A549 (cell line): ENCODE results near the gene ETV3L. TPM values are rescaled to one million over a fixed set of nuclear protein-coding genes. Genes with fewer than 3 reads are reported as not detected.

Experiments
- ATAC-seq, 2 experiments: fragments of 200-7000 bp in 1 of 2; fragments of >200 bp in 1 of 2; cut with Nextera tagmentation in 1 of 2; cut with Tn5 transposase in 1 of 2; 3 replicates each; pipeline versions ENCODE4 v1.8.0 to v1.9.1; 2018 to 2020; ENCODE audit warnings: mild to moderate bottlenecking in 1 of 2, moderate library complexity in 1 of 2
- CTCF ChIA-PET: fragments of 300-600 bp; sonication (Branson Sonifier 250); formaldehyde crosslinking; extraction: SDS; loops from one replicate; lab custom pipeline; 2021; ENCODE audit warnings: antibody characterized with exemption, inconsistent platforms; lab: Yijun Ruan, JAX
- POLR2A ChIA-PET: fragments of 350-600 bp; formaldehyde crosslinking; extraction: SDS; loops from one replicate; lab custom pipeline; 2021; ENCODE audit warnings: antibody characterized with exemption, inconsistent platforms; lab: Yijun Ruan, JAX
- DNase-seq, 2 experiments: peaks; one replicate each; pipeline versions ENCODE4 v3.0.0 to v3.0.0-alpha.2; 2011 to 2016; ENCODE audit warnings: low read depth in 1 of 2, low spot score in 1 of 2
- FAIRE-seq: peaks from 2 replicates; lab custom pipeline; 2011; peaks lifted over from hg19 to GRCh38; lab: Jason Lieb, UNC
- H3K27ac ChIP-seq, 2 experiments: fragments of >200 bp; sonication (Bioruptor Twin); formaldehyde crosslinking; 3 replicates each; pipeline ENCODE4 v1.5.1; 2016 to 2017
- H3K4me1 ChIP-seq: fragments of >200 bp; sonication (Bioruptor Twin); formaldehyde crosslinking; 3 replicates; pipeline ENCODE4 v1.6.1; 2016
- H3K4me2 ChIP-seq: fragments of >200 bp; sonication (Bioruptor Twin); formaldehyde crosslinking; 3 replicates; pipeline ENCODE4 v1.6.1; 2016
- H3K4me3 ChIP-seq: fragments of >200 bp; sonication (Bioruptor Twin); formaldehyde crosslinking; 3 replicates; pipeline ENCODE4 v1.5.1; 2016
- H3K9me3 ChIP-seq: fragments of >200 bp; sonication (Bioruptor Twin); formaldehyde crosslinking; 3 replicates; pipeline ENCODE4 v1.6.1; 2016
- ATOH8 ChIP-seq: fragments of 250-450 bp; sonication (Bioruptor Pico); IDR thresholded peaks from 2 replicates; pipeline ENCODE4 v1.5.0; 2020; ENCODE audit warnings: low read depth, mild to moderate bottlenecking, moderate library complexity
- BHLHE40 ChIP-seq: IDR thresholded peaks from 2 replicates; pipeline ENCODE4 v1.6.1; 2012; ENCODE audit warnings: low read depth, low read length, inconsistent platforms
- CBX2 ChIP-seq: fragments of 200-600 bp; sonication (generic); IDR thresholded peaks from 2 replicates; pipeline ENCODE4 v1.6.1; 2016; ENCODE audit warnings: low read depth, mild to moderate bottlenecking, borderline replicate concordance
- CBX8 ChIP-seq: fragments of 200-600 bp; sonication (generic); IDR thresholded peaks from 2 replicates; pipeline ENCODE4 v1.6.1; 2016
- CHD4 ChIP-seq: fragments of 200-600 bp; sonication (generic); IDR thresholded peaks from 2 replicates; pipeline ENCODE4 v1.6.1; 2016; ENCODE audit warnings: antibody characterized with exemption, mild to moderate bottlenecking, borderline replicate concordance
- EHF ChIP-seq: fragments of 250-450 bp; sonication (Bioruptor Pico); IDR thresholded peaks from 2 replicates; pipeline ENCODE4 v1.5.0; 2020; ENCODE audit warnings: mild to moderate bottlenecking
- EHMT2 ChIP-seq: fragments of 200-600 bp; sonication (generic); IDR thresholded peaks from 2 replicates; pipeline ENCODE4 v1.6.1; 2016; ENCODE audit warnings: antibody characterized with exemption, low read depth, mild to moderate bottlenecking, moderate library complexity
- ESRRA ChIP-seq: fragments of 150-350 bp; IDR thresholded peaks from 2 replicates; pipeline ENCODE4 v1.6.1; 2014; ENCODE audit warnings: mild to moderate bottlenecking, low read length, borderline replicate concordance
- FOSL2 ChIP-seq, 2 experiments: fragments of 450-650 bp in 1 of 2; fragments of >200 bp in 1 of 2; sonication (Bioruptor Twin) in 1 of 2; formaldehyde crosslinking; IDR thresholded peaks; 2 replicates each; pipeline versions ENCODE4 v1.5.0 to v1.6.1; 2016 to 2020; ENCODE audit warnings: mild to moderate bottlenecking in 1 of 2, moderate library complexity in 1 of 2
- HDAC2 ChIP-seq: fragments of 200-600 bp; sonication (generic); IDR thresholded peaks from 2 replicates; pipeline ENCODE4 v1.6.1; 2016
- HOXB5 ChIP-seq: fragments of 250-450 bp; sonication (Bioruptor Pico); IDR thresholded peaks from 2 replicates; pipeline ENCODE4 v1.5.0; 2020; ENCODE audit warnings: mild to moderate bottlenecking, moderate library complexity
- MAFK ChIP-seq: fragments of 450-650 bp; IDR thresholded peaks from 2 replicates; pipeline ENCODE4 v1.6.1; 2014; ENCODE audit not compliant: partially characterized antibody
- MAX ChIP-seq: IDR thresholded peaks from 2 replicates; pipeline ENCODE4 v1.6.1; 2012
- MAZ ChIP-seq: fragments of 150-350 bp; IDR thresholded peaks from 2 replicates; pipeline ENCODE4 v1.6.1; 2014; ENCODE audit warnings: antibody characterized with exemption, low read depth, low read length, borderline replicate concordance
- POLR2A ChIP-seq: IDR thresholded peaks from 2 replicates; pipeline ENCODE4 v1.6.1; 2012; ENCODE audit warnings: mild to moderate bottlenecking, low read length
- RAD21 ChIP-seq, 2 experiments: fragments of >200 bp in 1 of 2; sonication (Bioruptor Twin) in 1 of 2; formaldehyde crosslinking in 1 of 2; IDR thresholded peaks in 1 of 2; conservative IDR thresholded peaks in 1 of 2; 2 replicates in 1 of 2; 3 replicates in 1 of 2; pipeline ENCODE4 v1.6.1; 2012 to 2018; ENCODE audit warnings: inconsistent platforms in 1 of 2
- RARB ChIP-seq: fragments of 250-450 bp; sonication (Bioruptor Pico); IDR thresholded peaks from 2 replicates; pipeline ENCODE4 v1.8.0; 2021; ENCODE audit warnings: mild to moderate bottlenecking, moderate library complexity
- RCOR1 ChIP-seq: fragments of 150-350 bp; IDR thresholded peaks from 2 replicates; pipeline ENCODE4 v1.6.1; 2014; ENCODE audit warnings: antibody characterized with exemption, low read length, low read depth
- TP53 ChIP-seq: fragments of 250-450 bp; sonication (Bioruptor Pico); IDR thresholded peaks from 2 replicates; pipeline ENCODE4 v1.5.0; 2021; ENCODE audit warnings: mild to moderate bottlenecking, moderate library complexity
- ZFP36 ChIP-seq: fragments of 450-650 bp; IDR thresholded peaks from 2 replicates; pipeline ENCODE4 v1.6.1; 2014; ENCODE audit warnings: borderline replicate concordance; ENCODE audit not compliant: partially characterized antibody
- WGBS: methylation state at CpG from one replicate; pipeline ENCODE4 v1.1.6; 2017; ENCODE audit errors: missing lambda C conversion rate; 5-methylcytosine and 5-hydroxymethylcytosine counted together
- polyA plus RNA-seq, 4 experiments: library from polyadenylated mRNA; depleted of rRNA in 3 of 4; stranded (reverse); fragments of >200 nt; fragmentation: RNase III in 1 of 4; extraction: RNeasy Plus Mini Kit Qiagen cat#74134 plus additional on column Dnase treatment in 1 of 4; gene quantifications; 2 replicates in 3 of 4; 3 replicates in 1 of 4; pipeline ENCODE4 v1.2.3, GENCODE V29; 2011 to 2017

ETV3L gene
- polyA plus RNA-seq, 2 of the 4 experiments (the other 2 are of a cell fraction), result not detected

- DNase-seq (no peak), ATAC-seq (no peak), FAIRE-seq (no peak)
- H3K9me3 ChIP-seq, result no peaks in the 10 kb centered on the region
- POLR2A ChIA-PET, result no interaction called here
- H3K27ac ChIP-seq, result no peak overlapping the region
- WGBS, result 59% methylated on average over 6 of the region's 6 CpGs
- no peak overlapping the region for H3K4me2 ChIP-seq
- peaks cover 19% of the 10 kb centered on the region for H3K4me1 ChIP-seq
- TF ChIP-seq CBX8 (no peak), POLR2A (no peak), HOXB5 (no peak), CBX2 (no peak), EHMT2 (no peak), CHD4 (no peak), ESRRA (no peak), RARB (CRISPR knock-in tag) (no peak), HDAC2 (no peak), MAZ (no peak), RAD21 (conservative IDR thresholded peaks at IDR 0.05 in 1 of 2, IDR thresholded peaks at IDR 0.05 in 1 of 2) (no peak), MAX (no peak), ZFP36 (no peak), BHLHE40 (no peak)
- CTCF ChIA-PET, result interaction anchor here (1.9 to 11.4 kb wide), 3 partner anchors 19 to 47 kb away, joined by 9 to 104 read pairs (median 79); no protein-coding TSS in a partner anchor
- no peak overlapping the region for H3K4me3 ChIP-seq
These were observed 8.8 kb upstream of the ETV3L start for GRCh38 chr1:157108448-157108847.

- Histone ChIP-seq H3K4me2 (no peak overlapping the region), H3K27ac (no peak overlapping the region), H3K4me3 (no peak overlapping the region), H3K4me1 (peaks cover 19% of the 10 kb centered on the region), H3K9me3 (no peaks in the 10 kb centered on the region)
- DNase-seq (no peak), FAIRE-seq (no peak), ATAC-seq (no peak)
- no peak for TF ChIP-seq RCOR1
- TF ChIP-seq EHF, result no peak
- TF ChIP-seq CBX8, result no peak
- no peak for TF ChIP-seq MAFK
- no peak for TF ChIP-seq FOSL2 (IDR thresholded peaks at IDR 0.05)
- TF ChIP-seq FOSL2 (CRISPR knock-in tag; IDR thresholded peaks at IDR 0.05), result no peak
- no peak for TF ChIP-seq HOXB5
- no peak for TF ChIP-seq MAX
- TF ChIP-seq RARB (CRISPR knock-in tag), result no peak
- POLR2A ChIA-PET, result no interaction called here
- WGBS, result 81% methylated on average over 19 of the region's 19 CpGs
- CTCF ChIA-PET, result interaction anchor here (1.0 to 11.4 kb wide), 3 partner anchors 19 to 48 kb away, joined by 3 to 104 read pairs (median 3); partner anchors contain the start of gene ETV3
These were observed 8.1 kb upstream of the ETV3L start for GRCh38 chr1:157107702-157108101.

- peak; percentile 9 to 10; a peak in 5 of 6 replicates for ATAC-seq
These were observed 7.2 kb upstream of the ETV3L start for GRCh38 chr1:157106813-157107189.

GRCh38 chr1:157105988-157106812 lies 6.6 kb upstream of the ETV3L start:
- Histone ChIP-seq H3K9me3 (no peaks in the 10 kb centered on the region), H3K4me1 (peaks cover 19% of the 10 kb centered on the region), H3K4me3 (no peak overlapping the region), H3K4me2 (peak overlapping the region; percentile 36; the same call in 2 of the 3 replicates), H3K27ac (peak overlapping the region; percentile 24 to 73; a peak in 4 of 6 replicates)
- FAIRE-seq (no peak), ATAC-seq (peak; percentile 71 to 79), DNase-seq (peak; percentile 40 to 67)
- 27% methylated on average over 2 of the region's 6 CpGs for WGBS
- ChIA-PET CTCF (interaction anchor here (0.9 to 11.4 kb wide), 4 partner anchors 9 to 68 kb away, joined by 3 to 104 read pairs (median 4); no protein-coding TSS in a partner anchor), POLR2A (interaction anchor here (1.1 kb wide), 1 partner anchor 15 kb away, joined by 3 read pairs; no protein-coding TSS in a partner anchor)
- TF ChIP-seq EHF (no peak), FOSL2 (IDR thresholded peaks at IDR 0.05) (no peak), FOSL2 (CRISPR knock-in tag; IDR thresholded peaks at IDR 0.05) (peak; percentile 13; the same call in 1 of the 2 replicates), ATOH8 (no peak)

More at GRCh38 chr1:157106813-157107189, 7.2 kb upstream of the ETV3L start:
- Histone ChIP-seq H3K4me3 (no peak overlapping the region), H3K4me1 (peaks cover 19% of the 10 kb centered on the region), H3K4me2 (peak overlapping the region; percentile 36; the same call in 2 of the 3 replicates), H3K9me3 (no peaks in the 10 kb centered on the region), H3K27ac (peak overlapping the region in 1 of 2 experiments; percentile 73; a peak in 3 of 6 replicates)
- TF ChIP-seq TP53, result no peak
- WGBS, result 53% methylated on average over 6 of the region's 6 CpGs
- FAIRE-seq, result no peak
- DNase-seq, result no peak
- ChIA-PET POLR2A (interaction anchor here (1.1 kb wide), 1 partner anchor 15 kb away, joined by 3 read pairs; no protein-coding TSS in a partner anchor), CTCF (interaction anchor here (0.9 to 11.4 kb wide), 5 partner anchors 14 to 67 kb away, joined by 3 to 104 read pairs (median 3); partner anchors contain the start of gene ETV3)
